ENCODE measurements around the gene ATP5MG.
"Not testable (repeated sequence)": the region's sequence is repeated elsewhere in the genome, so short reads cannot be mapped to it uniquely, and the experiment has no call there.

Gene ATP5MG

GRCh38 chr11:118410055-118410745 is 8.8 kb downstream of the ATP5MG start:
- no peak for DNase-seq

- no peak for DNase-seq
Observed at GRCh38 chr11:118411530-118411929, 10.1 kb downstream of the ATP5MG start.

DNA sequence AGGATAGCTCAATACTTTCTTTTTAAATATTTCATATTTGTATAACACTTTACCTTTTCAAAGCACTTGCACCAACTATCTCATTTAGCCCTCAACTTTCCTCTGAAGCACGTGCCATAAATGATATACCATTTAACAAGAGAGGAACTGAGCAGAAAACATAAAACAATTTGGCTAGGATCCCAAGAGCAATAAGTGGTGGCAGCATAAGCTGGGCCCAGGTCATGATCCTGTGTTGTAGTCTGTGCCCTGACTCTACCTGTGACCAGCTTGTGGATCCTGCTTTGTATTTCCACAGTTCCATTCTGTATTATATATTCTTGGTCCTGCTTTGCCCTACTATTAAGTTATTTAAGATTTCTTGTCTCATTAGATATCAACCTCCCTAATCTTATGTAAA is 11.5 kb downstream of the ATP5MG start:
- DNase-seq, result no peak

- no peak for DNase-seq
Observed at GRCh38 chr11:118415062-118415738, 13.8 kb downstream of the ATP5MG start.

GRCh38 chr11:118415739-118416068 is 14.3 kb downstream of the ATP5MG start:
- peak; percentile 32 for DNase-seq

- DNase-seq, result not testable (repeated sequence)
Observed at GRCh38 chr11:118416900-118417299, 15.5 kb downstream of the ATP5MG start.

DNA sequence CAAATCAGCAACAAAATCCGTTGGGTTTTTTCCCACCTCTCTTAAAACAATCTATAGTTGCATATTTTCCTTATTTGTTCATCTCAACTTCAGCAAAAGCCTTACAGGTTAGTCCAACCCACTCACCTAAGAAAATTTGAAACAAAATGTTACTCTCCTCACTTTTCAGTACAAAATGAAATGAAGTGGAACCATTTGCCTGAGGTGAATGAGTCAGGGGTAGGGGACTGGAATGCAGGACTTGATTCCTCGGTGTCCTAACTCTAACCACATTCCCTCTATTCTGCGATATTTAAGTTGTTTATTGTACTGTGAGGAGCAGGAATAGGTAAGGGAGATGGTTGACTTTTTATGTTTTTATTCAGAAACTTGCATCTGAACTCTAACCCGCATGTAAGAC is 16.4 kb downstream of the ATP5MG start:
- DNase-seq, result no peak

- DNase-seq, result no peak
Observed at GRCh38 chr11:118418766-118419165, 17.4 kb downstream of the ATP5MG start.

GRCh38 chr11:118427707-118428106 is 26.3 kb downstream of the ATP5MG start:
- no peak for DNase-seq

DNA sequence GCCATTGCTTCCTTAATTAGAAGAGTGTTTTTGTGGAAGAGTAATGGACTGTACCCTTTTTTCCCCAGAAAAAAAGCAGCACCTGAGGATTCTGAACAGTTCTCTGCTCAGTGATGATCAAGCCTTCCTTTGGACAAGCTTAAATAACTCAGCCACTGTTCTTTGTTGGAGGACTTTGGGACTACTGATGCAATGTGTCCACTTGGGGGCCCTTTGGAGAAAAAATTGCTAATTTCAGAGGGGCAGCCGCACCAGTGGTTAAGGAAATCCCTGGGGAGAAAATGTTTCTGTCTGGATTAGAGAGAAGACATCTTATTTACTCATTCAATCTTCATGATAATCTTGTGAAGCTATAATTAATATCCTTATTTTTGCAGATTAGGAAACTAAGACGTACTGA is 29.6 kb downstream of the ATP5MG start:
- DNase-seq, result peak; percentile 27

- DNase-seq, result no peak
Observed at GRCh38 chr11:118434123-118434552, 32.7 kb downstream of the ATP5MG start.

- DNase-seq, result peak; percentile 48
Observed at GRCh38 chr11:118434553-118435289, 33.3 kb downstream of the ATP5MG start.

GRCh38 chr11:118435290-118435892 is 34.0 kb downstream of the ATP5MG start:
- DNase-seq, result peak; percentile 68

DNA sequence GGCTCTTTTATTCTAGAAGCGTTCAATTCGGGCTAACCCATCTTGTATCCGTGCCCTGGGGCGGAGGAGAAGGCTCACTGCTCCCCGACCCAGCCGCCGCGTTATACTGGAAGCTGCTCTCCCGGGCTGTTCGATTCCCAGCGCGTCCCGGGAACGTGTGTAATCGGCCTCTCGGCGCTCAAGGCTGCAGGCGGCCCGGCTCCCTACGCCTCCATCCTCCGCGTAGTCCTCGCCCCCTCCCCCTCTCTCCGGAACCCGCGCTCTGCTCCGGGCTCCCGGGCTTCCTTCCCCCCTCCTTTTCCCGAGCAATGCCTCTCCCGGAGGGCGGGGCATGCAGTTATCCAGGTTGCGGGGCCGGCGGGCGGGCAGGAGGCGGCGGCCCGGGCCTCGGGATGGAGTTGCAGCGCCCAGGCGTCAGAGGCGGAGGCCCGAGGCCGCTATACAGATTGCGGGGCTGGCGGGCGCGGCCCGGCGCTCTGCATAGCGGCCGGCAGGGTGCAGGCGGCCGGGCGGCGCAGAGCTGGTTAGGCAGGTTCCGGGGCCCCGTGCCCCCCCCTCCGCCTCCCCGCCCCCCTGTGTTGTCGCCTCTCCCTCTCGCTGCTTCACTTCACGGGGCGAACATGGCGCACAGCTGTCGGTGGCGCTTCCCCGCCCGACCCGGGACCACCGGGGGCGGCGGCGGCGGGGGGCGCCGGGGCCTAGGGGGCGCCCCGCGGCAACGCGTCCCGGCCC is 34.7 kb downstream of the ATP5MG start, which contains the start of gene KMT2A:
Gene KMT2A, plus strand, starts transcription at position 600 of the 732 bp plus-strand sequence. Its CDS starts 21 bp downstream, at position 621.
- DNase-seq, result peak; percentile 89

- peak; percentile 40 for DNase-seq
Observed at GRCh38 chr11:118436639-118437207, 35.3 kb downstream of the ATP5MG start.

DNA sequence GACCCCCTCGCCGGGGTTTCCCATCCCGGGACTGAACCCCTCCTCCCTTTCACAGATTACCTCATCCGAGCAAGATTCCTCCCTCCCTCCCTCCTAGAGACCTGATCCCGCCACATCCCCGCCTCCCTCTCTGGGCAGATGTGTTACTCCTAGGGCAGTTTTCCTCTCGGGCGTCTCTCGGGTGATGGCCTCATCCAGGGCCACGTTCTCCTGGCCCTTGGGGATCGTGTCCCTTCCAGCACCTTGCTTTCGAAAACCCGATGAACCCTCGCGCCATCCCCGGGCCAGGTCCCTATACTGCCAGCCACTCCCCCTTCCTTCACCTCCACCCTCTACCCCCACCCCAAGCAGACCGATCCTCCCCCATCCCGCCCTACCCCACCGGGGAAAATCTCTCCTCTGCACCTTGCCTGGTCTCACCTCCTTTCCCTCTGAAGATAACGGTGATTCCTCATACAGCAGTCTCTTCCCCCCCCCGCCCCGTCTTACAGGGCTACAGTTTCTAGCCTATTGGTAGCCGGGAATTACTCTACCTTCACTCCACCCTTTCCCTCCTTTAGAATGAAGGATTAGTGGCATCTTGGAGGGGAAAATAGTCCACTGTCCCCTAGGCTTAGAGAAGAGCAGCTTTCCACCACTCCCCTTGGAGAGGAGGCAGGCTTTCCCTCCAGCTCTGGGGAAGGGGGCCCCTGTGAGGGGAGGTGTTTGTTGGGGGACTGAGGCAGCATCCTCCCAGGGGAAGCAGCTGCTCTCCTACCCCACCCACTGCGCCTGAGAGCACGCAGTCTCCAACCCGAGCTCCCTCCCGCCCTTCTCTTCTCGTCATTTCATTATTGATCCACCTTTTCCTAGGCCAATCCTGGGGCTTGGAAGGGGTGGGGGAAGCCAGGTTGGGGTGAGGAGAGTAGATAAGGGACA is 36.1 kb downstream of the ATP5MG start:
- peak; percentile 45 for DNase-seq

- DNase-seq, result peak; percentile 62
Observed at GRCh38 chr11:118438314-118438931, 37.0 kb downstream of the ATP5MG start.

GRCh38 chr11:118439646-118440045 is 38.2 kb downstream of the ATP5MG start:
- no peak for DNase-seq

DNA sequence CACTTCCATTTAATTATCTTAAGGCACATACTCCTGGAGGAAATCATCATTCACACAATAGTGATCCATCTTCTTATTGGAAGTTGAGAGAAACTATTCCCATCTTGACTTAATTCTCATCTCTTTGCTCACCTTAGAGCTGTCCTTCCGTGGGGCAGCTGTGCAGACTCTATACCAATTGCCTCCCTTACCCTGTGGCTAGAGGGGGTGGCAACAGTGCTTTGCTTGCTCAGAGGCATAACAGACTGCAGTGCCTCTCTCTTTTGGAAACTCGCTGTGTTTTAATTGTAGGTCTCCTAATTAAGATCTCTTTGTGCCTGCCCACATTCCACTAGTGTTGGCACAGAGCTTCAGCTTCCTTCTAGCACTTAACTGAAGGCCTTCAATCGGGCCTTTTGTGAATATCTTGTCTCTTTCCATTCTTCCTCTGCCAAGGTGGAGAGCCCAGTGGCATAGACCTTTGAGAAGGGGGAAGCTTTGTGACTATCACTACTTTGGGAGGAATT is 40.4 kb downstream of the ATP5MG start:
- no peak for DNase-seq

DNA sequence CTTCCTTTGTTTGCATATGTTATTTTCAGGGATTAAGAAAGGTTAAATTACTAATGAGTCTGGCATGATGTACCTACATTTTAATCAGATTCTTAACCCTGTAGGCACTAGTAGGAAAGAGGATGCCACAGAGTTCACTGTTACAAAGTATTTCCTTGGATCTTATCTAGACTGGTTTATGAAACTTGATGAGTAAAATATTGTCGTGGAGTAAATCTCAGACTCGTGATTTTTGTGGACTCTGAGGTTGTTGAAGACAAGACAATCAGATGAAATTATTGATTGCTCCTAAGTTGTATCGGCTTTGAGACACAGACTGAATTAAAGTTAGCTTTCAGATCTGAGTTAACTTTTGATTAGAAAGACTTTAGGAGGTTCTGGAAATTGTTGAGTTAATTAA is 40.9 kb downstream of the ATP5MG start:
- no peak for DNase-seq
